Activated T-cell treated with anti-CD3 and anti-CD28 coated beads, Interleukin-2, amount 50 U/mL, for 4 hours (primary cell): ENCODE results near the gene IMPG1. TPM values are rescaled to one million over a fixed set of nuclear protein-coding genes. Genes with fewer than 3 reads are reported as not detected.
"Not testable (repeated sequence)": the region's sequence is repeated elsewhere in the genome, so short reads cannot be mapped to it uniquely, and the experiment has no call there.

Experiments
- ATAC-seq, 2 donors: fragments of 200-7000 bp; cut with Tn5 transposase; one replicate each; pipeline ENCODE4 v1.10.0; 2021
- DNase-seq: peaks from one replicate; pipeline ENCODE4 v3.0.0-alpha.2; 2020
- H3K27me3 Mint-ChIP-seq: one replicate; pipeline ENCODE4 v1.8.0; 2021; ENCODE audit warnings: low read depth, mixed read lengths
- H3K36me3 Mint-ChIP-seq: one replicate; pipeline ENCODE4 v1.8.0; 2022; ENCODE audit warnings: mixed read lengths; ENCODE audit not compliant: insufficient read depth
- H3K4me1 Mint-ChIP-seq: one replicate; pipeline ENCODE4 v1.8.0; 2021; ENCODE audit warnings: low read depth, mixed read lengths
- H3K4me3 Mint-ChIP-seq: one replicate; pipeline ENCODE4 v1.8.0; 2021; ENCODE audit warnings: mild to moderate bottlenecking, moderate library complexity, mixed read lengths
- H3K9me3 Mint-ChIP-seq: one replicate; pipeline ENCODE4 v1.8.0; 2021; ENCODE audit warnings: mixed read lengths
- total RNA-seq, 3 donors: library from RNA; stranded (reverse); gene quantifications; one replicate each; pipeline ENCODE4 v1.2.1, GENCODE V29; 2021

IMPG1 gene
- total RNA-seq, 3 donors from 2014 or later = not detected

- Mint-ChIP-seq H3K4me1 (peaks cover 6% of the 10 kb centered on the region), H3K9me3 (no peaks in the 10 kb centered on the region), H3K4me3 (no peak overlapping the region), H3K36me3 (no peaks in the 10 kb centered on the region), H3K27me3 (peaks cover 25% of the 10 kb centered on the region)
- DNase-seq (no peak), ATAC-seq (no peak)
Measured at GRCh38 chr6:75935473-75935793, 137.0 kb downstream of the IMPG1 start.

DNA sequence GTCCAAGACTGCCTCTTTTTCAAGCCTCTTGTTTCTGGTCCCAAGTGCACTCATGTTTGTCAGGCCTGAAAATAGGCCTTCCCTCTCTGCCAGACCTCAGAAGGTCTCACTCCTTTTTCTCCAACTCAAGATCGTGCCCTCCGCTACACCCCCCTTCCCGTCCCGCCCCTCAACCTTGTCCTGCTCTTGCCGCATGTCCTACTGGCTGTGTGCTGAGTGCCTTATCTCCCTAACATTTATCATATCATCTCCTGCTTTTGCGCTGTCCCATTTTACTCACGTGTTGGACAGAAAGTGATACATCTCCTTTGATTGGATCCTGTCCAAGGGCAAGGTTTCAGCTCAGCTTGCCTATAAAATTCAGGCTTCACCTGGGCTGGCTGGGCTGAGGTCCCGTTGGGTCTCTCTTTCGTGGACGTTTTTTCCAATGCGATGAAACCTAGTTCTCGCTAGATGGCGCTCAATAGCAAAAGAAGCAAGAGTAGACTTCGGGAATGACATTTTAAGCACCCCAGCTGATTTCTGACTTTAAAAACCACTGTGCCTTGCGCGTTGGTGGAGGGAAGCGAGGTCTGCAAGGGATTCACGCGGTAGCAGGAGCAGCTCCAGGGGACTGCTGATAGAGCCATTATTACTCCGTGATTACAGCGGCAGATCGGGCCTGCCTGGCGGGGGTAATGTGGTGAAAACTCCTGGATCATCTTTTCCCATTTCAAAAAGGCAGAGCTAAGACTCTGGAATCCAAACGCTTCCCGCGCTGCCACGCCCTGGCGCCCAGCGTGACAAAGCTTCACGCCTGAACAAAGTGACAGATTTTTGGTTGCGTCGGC lies 137.6 kb downstream of the IMPG1 start:
- Mint-ChIP-seq H3K4me3 (peak overlapping the region; percentile 59), H3K4me1 (peaks cover 6% of the 10 kb centered on the region), H3K27me3 (peaks cover 25% of the 10 kb centered on the region), H3K9me3 (no peaks in the 10 kb centered on the region), H3K36me3 (no peaks in the 10 kb centered on the region)
- ATAC-seq (peak; percentile 56 to 59), DNase-seq (no peak)

- H3K4me1 Mint-ChIP-seq = peaks cover 6% of the 10 kb centered on the region
- H3K36me3 Mint-ChIP-seq = no peaks in the 10 kb centered on the region
- peaks cover 26% of the 10 kb centered on the region for H3K27me3 Mint-ChIP-seq
- no peaks in the 10 kb centered on the region for H3K9me3 Mint-ChIP-seq
- ATAC-seq (no peak), DNase-seq (no peak)
- H3K4me3 Mint-ChIP-seq = no peak overlapping the region
Measured at GRCh38 chr6:75933387-75933975, 139.0 kb downstream of the IMPG1 start.

GRCh38 chr6:75932067-75932466 lies 140.4 kb downstream of the IMPG1 start:
- ATAC-seq (no peak), DNase-seq (no peak)
- H3K27me3 Mint-ChIP-seq = peaks cover 26% of the 10 kb centered on the region
- peaks cover 6% of the 10 kb centered on the region for H3K4me1 Mint-ChIP-seq
- H3K36me3 Mint-ChIP-seq = no peaks in the 10 kb centered on the region
- H3K4me3 Mint-ChIP-seq = no peak overlapping the region
- H3K9me3 Mint-ChIP-seq = no peaks in the 10 kb centered on the region

DNA sequence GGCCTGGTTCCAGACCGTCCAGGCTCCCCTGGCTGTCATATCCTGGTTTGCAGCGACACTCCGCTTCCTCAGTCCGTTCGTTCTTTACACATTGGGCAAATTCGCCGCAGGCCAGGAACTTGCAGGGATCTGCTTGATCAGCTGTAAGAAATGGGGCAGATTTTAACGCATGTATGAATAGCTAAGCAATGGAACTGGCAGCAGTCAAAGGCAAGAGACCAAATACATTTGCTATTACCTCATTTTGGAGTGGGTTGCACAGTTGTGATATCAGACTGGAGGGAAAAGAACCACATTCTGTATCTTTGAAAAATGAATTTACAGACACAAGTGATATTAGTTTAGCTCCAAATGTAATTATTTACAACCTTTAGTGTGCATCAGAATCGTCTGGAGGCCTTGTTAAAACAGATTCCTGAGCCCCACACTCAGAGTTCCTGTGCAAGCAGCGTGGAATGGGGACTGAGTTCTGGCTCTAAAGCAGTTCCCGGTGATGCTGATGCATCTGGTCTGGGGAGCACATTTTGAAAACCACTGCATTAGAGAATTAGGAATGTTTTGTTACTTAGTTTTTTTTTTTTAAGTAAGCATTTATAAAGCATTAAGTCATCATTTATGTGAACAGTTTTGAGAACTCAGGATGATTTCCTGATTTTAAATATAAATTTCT lies 141.3 kb downstream of the IMPG1 start:
- Mint-ChIP-seq H3K36me3 (no peaks in the 10 kb centered on the region), H3K9me3 (no peaks in the 10 kb centered on the region), H3K4me1 (peaks cover 6% of the 10 kb centered on the region), H3K4me3 (no peak overlapping the region), H3K27me3 (peaks cover 26% of the 10 kb centered on the region)
- DNase-seq (no peak), ATAC-seq (no peak)

- DNase-seq (no peak), ATAC-seq (no peak)
- H3K27me3 Mint-ChIP-seq = peaks cover 4% of the 10 kb centered on the region
- H3K36me3 Mint-ChIP-seq = no peaks in the 10 kb centered on the region
- no peaks in the 10 kb centered on the region for H3K9me3 Mint-ChIP-seq
- H3K4me1 Mint-ChIP-seq = no peaks in the 10 kb centered on the region
- H3K4me3 Mint-ChIP-seq = no peak overlapping the region
Measured at GRCh38 chr6:75926293-75927168, 145.9 kb downstream of the IMPG1 start.

DNA sequence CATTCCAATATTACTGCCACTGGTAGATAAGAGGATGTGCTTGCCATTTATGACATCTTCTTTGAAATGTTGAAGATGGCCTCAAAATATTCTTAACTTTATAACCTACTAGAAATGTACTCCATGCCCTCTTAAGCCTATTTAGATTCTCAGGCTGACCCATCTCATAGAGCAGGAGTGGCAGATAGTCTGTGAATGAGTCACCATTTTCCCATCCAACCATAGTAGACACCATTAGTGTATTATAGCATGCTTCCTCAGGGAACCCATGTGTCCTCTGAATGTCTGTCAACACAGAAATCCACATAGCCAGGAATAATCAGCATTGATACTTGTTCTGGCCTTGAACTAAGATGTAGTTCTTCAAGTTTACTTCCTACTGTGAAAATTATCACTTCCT lies 150.2 kb downstream of the IMPG1 start:
- no peak for ATAC-seq
- Mint-ChIP-seq H3K4me1 (no peaks in the 10 kb centered on the region), H3K36me3 (no peaks in the 10 kb centered on the region), H3K27me3 (peaks cover 3% of the 10 kb centered on the region), H3K9me3 (no peaks in the 10 kb centered on the region), H3K4me3 (no peak overlapping the region)
- no peak for DNase-seq

- H3K27me3 Mint-ChIP-seq = no peaks in the 10 kb centered on the region
- H3K36me3 Mint-ChIP-seq = peaks cover 2% of the 10 kb centered on the region
- H3K4me1 Mint-ChIP-seq = no peaks in the 10 kb centered on the region
- no peak for ATAC-seq
- no peak for DNase-seq
- no peaks in the 10 kb centered on the region for H3K9me3 Mint-ChIP-seq
- no peak overlapping the region for H3K4me3 Mint-ChIP-seq
Measured at GRCh38 chr6:75913040-75913439, 159.4 kb downstream of the IMPG1 start.

DNA sequence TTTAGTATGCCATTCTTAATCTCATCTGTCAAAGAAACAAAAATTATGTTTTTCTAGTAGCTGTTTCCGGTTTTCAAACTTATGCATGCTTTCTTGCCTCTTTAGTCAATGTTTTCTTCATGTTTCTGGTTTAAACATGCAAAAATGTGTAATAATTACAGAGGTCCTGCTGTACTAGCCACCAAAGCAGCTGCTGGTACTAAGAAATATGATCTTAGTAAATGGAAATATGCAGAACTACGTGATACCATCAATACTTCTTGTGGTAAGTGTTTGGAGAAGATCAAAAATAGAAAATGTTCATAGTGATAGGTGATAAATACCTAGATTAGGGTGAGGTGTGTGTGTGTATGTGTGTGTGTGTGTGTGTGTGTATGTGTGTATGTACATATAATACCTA lies 165.0 kb downstream of the IMPG1 start:
- ATAC-seq = no peak
- H3K27me3 Mint-ChIP-seq = no peaks in the 10 kb centered on the region
- DNase-seq = no peak
- H3K9me3 Mint-ChIP-seq = no peaks in the 10 kb centered on the region
- no peaks in the 10 kb centered on the region for H3K4me1 Mint-ChIP-seq
- H3K36me3 Mint-ChIP-seq = no peaks in the 10 kb centered on the region
- H3K4me3 Mint-ChIP-seq = no peak overlapping the region

- Mint-ChIP-seq H3K27me3 (no peaks in the 10 kb centered on the region), H3K4me3 (no peak overlapping the region), H3K9me3 (no peaks in the 10 kb centered on the region), H3K4me1 (no peaks in the 10 kb centered on the region), H3K36me3 (no peaks in the 10 kb centered on the region)
- ATAC-seq (no peak), DNase-seq (no peak)
Measured at GRCh38 chr6:75906871-75907270, 165.6 kb downstream of the IMPG1 start.

DNA sequence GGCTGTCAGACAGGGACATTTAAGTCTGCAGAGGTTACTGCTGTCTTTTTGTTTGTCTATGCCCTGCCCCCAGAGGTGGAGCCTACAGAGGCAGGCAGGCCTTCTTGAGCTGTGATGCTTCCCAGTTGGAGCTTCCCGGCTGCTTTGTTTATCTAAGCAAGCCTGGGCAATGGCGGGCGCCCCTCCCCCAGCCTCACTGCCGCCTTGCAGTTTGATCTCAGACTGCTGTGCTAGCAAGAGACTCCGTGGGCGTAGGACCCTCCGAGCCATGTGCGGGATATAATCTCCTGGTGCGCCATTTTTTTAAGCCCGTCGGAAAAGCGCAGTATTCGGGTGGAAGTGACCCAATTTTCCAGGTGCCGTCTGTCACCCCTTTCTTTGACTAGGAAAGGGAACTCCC lies 167.3 kb downstream of the IMPG1 start:
- ATAC-seq, DNase-seq, H3K4me3 Mint-ChIP-seq, H3K9me3 Mint-ChIP-seq, H3K4me1 Mint-ChIP-seq, H3K27me3 Mint-ChIP-seq, H3K36me3 Mint-ChIP-seq: not testable (repeated sequence)

GRCh38 chr6:75900216-75900615 lies 172.2 kb downstream of the IMPG1 start:
- H3K4me3 Mint-ChIP-seq, H3K36me3 Mint-ChIP-seq, H3K4me1 Mint-ChIP-seq, DNase-seq, H3K9me3 Mint-ChIP-seq, H3K27me3 Mint-ChIP-seq, ATAC-seq: not testable (repeated sequence)

DNA sequence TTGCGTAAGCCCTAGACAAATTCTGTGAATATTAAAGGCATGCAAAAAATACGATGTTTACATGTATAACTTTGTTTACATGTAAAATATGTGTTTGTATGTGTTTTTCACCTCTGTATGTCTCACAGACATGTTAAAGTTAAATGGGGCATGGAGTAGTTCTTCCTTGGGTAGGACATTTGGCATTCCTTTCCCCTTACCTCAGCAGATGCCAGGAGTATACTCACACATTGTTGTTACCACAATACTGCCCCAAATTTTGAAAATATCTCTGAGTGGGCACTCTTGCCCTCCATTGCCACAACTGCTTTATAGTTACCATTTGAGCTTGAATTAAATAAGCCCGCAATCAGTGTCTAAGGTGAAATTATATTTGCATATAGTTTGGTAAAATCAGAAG lies 175.9 kb downstream of the IMPG1 start:
- H3K9me3 Mint-ChIP-seq = no peaks in the 10 kb centered on the region
- no peak for ATAC-seq
- no peaks in the 10 kb centered on the region for H3K27me3 Mint-ChIP-seq
- no peak overlapping the region for H3K4me3 Mint-ChIP-seq
- no peak for DNase-seq
- peaks cover 3% of the 10 kb centered on the region for H3K4me1 Mint-ChIP-seq
- H3K36me3 Mint-ChIP-seq = no peaks in the 10 kb centered on the region

GRCh38 chr6:75893776-75894152 lies 178.7 kb downstream of the IMPG1 start:
- Mint-ChIP-seq H3K27me3 (peaks cover 1% of the 10 kb centered on the region), H3K9me3 (no peaks in the 10 kb centered on the region), H3K4me3 (no peak overlapping the region), H3K4me1 (peaks cover 3% of the 10 kb centered on the region), H3K36me3 (no peaks in the 10 kb centered on the region)
- DNase-seq (no peak), ATAC-seq (no peak)
